H9 (cell line): ENCODE data around the gene TNFAIP3. TPM values are rescaled to one million over a fixed set of nuclear protein-coding genes. Genes with fewer than 3 reads are reported as not detected.

Experiments
- DNase-seq: peaks from one replicate; pipeline ENCODE4 v3.0.0-alpha.2; 2017
- H2AFZ ChIP-seq: one replicate; pipeline ENCODE4 v1.6.1; 2013; ENCODE audit warnings: mild to moderate bottlenecking, low read length, control low read depth, moderate library complexity
- H2AK5ac ChIP-seq: 2 replicates; pipeline ENCODE4 v1.6.1; 2013; ENCODE audit warnings: low read length, control low read depth, mixed read lengths; ENCODE audit not compliant: insufficient read length
- H2BK120ac ChIP-seq: one replicate; pipeline ENCODE4 v1.6.1; 2013; ENCODE audit warnings: low read depth, mild to moderate bottlenecking, low read length, control low read depth, inconsistent platforms; ENCODE audit not compliant: poor library complexity, severe bottlenecking
- H2BK12ac ChIP-seq: 2 replicates; pipeline ENCODE4 v1.6.1; 2013; ENCODE audit warnings: low read length, control low read depth, mixed read lengths, low read depth; ENCODE audit not compliant: insufficient read length
- H2BK15ac ChIP-seq: 2 replicates; pipeline ENCODE4 v1.6.1; 2013; ENCODE audit warnings: low read depth, low read length, control low read depth
- H2BK20ac ChIP-seq: one replicate; pipeline ENCODE4 v1.6.1; 2013; ENCODE audit warnings: low read depth, mild to moderate bottlenecking, low read length, control low read depth, inconsistent platforms; ENCODE audit not compliant: poor library complexity, severe bottlenecking
- H2BK5ac ChIP-seq: 2 replicates; pipeline ENCODE4 v1.6.1; 2013; ENCODE audit warnings: low read length, control low read depth, mixed read lengths; ENCODE audit not compliant: insufficient read length
- H3K14ac ChIP-seq: 2 replicates; pipeline ENCODE4 v1.6.1; 2013; ENCODE audit warnings: low read length, control low read depth; ENCODE audit not compliant: insufficient read depth
- H3K18ac ChIP-seq: 2 replicates; pipeline ENCODE4 v1.6.1; 2013; ENCODE audit warnings: low read depth, mild to moderate bottlenecking, mixed read lengths, low read length, control low read depth; ENCODE audit not compliant: insufficient read length
- H3K23ac ChIP-seq: 2 replicates; pipeline ENCODE4 v1.6.1; 2013; ENCODE audit warnings: low read length, control low read depth, mixed read lengths, low read depth; ENCODE audit not compliant: insufficient read length
- H3K23me2 ChIP-seq: 2 replicates; pipeline ENCODE4 v1.6.1; 2013; ENCODE audit warnings: low read depth, mild to moderate bottlenecking, mixed read lengths, low read length, control low read depth; ENCODE audit not compliant: insufficient read length, poor library complexity, severe bottlenecking
- H3K27ac ChIP-seq: 2 replicates; pipeline ENCODE4 v1.5.1; 2013; ENCODE audit warnings: low read length, control low read depth, mixed read lengths, low read depth; ENCODE audit not compliant: insufficient read length
- H3K27me3 ChIP-seq: 2 replicates; pipeline ENCODE4 v1.6.1; 2013; ENCODE audit warnings: low read length, control low read depth, inconsistent platforms; ENCODE audit not compliant: insufficient read depth
- H3K4ac ChIP-seq: 2 replicates; pipeline ENCODE4 v1.6.1; 2013; ENCODE audit warnings: low read depth, mild to moderate bottlenecking, control low read depth, inconsistent platforms, low read length, moderate library complexity
- H3K4me1 ChIP-seq: 2 replicates; pipeline ENCODE4 v1.6.1; 2013; ENCODE audit warnings: low read length, control low read depth, inconsistent platforms; ENCODE audit not compliant: insufficient read depth
- H3K4me2 ChIP-seq: 2 replicates; pipeline ENCODE4 v1.6.1; 2013; ENCODE audit warnings: low read length, control low read depth, mixed read lengths; ENCODE audit not compliant: insufficient read length, insufficient read depth
- H3K56ac ChIP-seq: 2 replicates; pipeline ENCODE4 v1.6.1; 2013; ENCODE audit warnings: low read depth, mild to moderate bottlenecking, mixed read lengths, low read length, control low read depth; ENCODE audit not compliant: insufficient read length
- H3K79me1 ChIP-seq: 2 replicates; pipeline ENCODE4 v1.6.1; 2013; ENCODE audit warnings: low read depth, mild to moderate bottlenecking, moderate library complexity, low read length, control low read depth, inconsistent platforms; ENCODE audit not compliant: insufficient read depth, poor library complexity, severe bottlenecking
- H3K79me2 ChIP-seq: 2 replicates; pipeline ENCODE4 v1.6.1; 2013; ENCODE audit warnings: low read length, control low read depth, inconsistent platforms; ENCODE audit not compliant: insufficient read depth
- H3K9ac ChIP-seq: 2 replicates; pipeline ENCODE4 v1.6.1; 2013; ENCODE audit warnings: low read length, control low read depth, mixed read lengths; ENCODE audit not compliant: insufficient read length; ENCODE audit errors: extremely low read depth
- H3K9me3 ChIP-seq: one replicate; pipeline ENCODE4 v1.6.1; 2013; ENCODE audit warnings: low read depth, low read length, inconsistent platforms; ENCODE audit not compliant: control insufficient read depth
- H3T11ph ChIP-seq: one replicate; pipeline ENCODE4 v1.6.1; 2013; ENCODE audit warnings: mild to moderate bottlenecking, low read length, control low read depth, inconsistent platforms
- H4K20me1 ChIP-seq: one replicate; pipeline ENCODE4 v1.6.1; 2013; ENCODE audit not compliant: control insufficient read depth, insufficient read length, insufficient read depth
- H4K5ac ChIP-seq: 2 replicates; pipeline ENCODE4 v1.6.1; 2013; ENCODE audit warnings: low read depth, mild to moderate bottlenecking, mixed read lengths, low read length, control low read depth; ENCODE audit not compliant: insufficient read length
- H4K8ac ChIP-seq: replicated peaks from 2 replicates; pipeline ENCODE4 v1.6.1; 2013; ENCODE audit warnings: low read length, control low read depth, mixed read lengths, low read depth; ENCODE audit not compliant: insufficient read length
- H4K91ac ChIP-seq: 2 replicates; pipeline ENCODE4 v1.6.1; 2013; ENCODE audit warnings: low read depth, mild to moderate bottlenecking, moderate library complexity, mixed read lengths, low read length, control low read depth; ENCODE audit not compliant: insufficient read length
- H3K27ac Mint-ChIP-seq, 3 experiments: 2 replicates in 2 of 3; 3 replicates in 1 of 3; pipeline ENCODE4 v1.8.0; 2020 to 2021; ENCODE audit warnings: mixed read lengths in 3 of 3, mild to moderate bottlenecking in 1 of 3, moderate library complexity in 1 of 3
- H3K27me3 Mint-ChIP-seq: 2 replicates; pipeline ENCODE4 v1.8.0; 2021; ENCODE audit warnings: low read depth, mild to moderate bottlenecking, moderate library complexity, mixed read lengths
- H3K36me3 Mint-ChIP-seq, 3 experiments: 2 replicates in 2 of 3; 3 replicates in 1 of 3; pipeline ENCODE4 v1.8.0; 2020 to 2021; ENCODE audit warnings: low read depth in 3 of 3, mixed read lengths in 3 of 3; ENCODE audit not compliant: insufficient read depth in 1 of 3
- H3K4me1 Mint-ChIP-seq, 2 experiments: 2 replicates each; pipeline ENCODE4 v1.8.0; 2020; ENCODE audit warnings: mixed read lengths in 2 of 2
- H3K4me3 Mint-ChIP-seq, 2 experiments: 2 replicates in 1 of 2; 3 replicates in 1 of 2; pipeline ENCODE4 v1.8.0; 2020 to 2021; ENCODE audit warnings: mild to moderate bottlenecking in 2 of 2, mixed read lengths in 2 of 2, moderate library complexity in 1 of 2
- H3K9me3 Mint-ChIP-seq, 2 experiments: 2 replicates in 1 of 2; 3 replicates in 1 of 2; pipeline ENCODE4 v1.8.0; 2020; ENCODE audit warnings: mild to moderate bottlenecking in 2 of 2, mixed read lengths in 2 of 2, moderate library complexity in 1 of 2
- CTCF ChIP-seq: fragments of 200-600 bp; sonication (generic); conservative IDR thresholded peaks from 3 replicates; pipeline ENCODE4 v1.8.0; 2021; ENCODE audit warnings: antibody characterized with exemption, mild to moderate bottlenecking
- WGBS: extraction: QIAGEN DNeasy Blood & Tissue Kit; methylation state at CpG from one replicate; pipeline ENCODE4 v1.1.7; 2013; ENCODE audit warnings: missing lambda C conversion rate, low lambda C conversion rate, mixed read lengths; ENCODE audit not compliant: insufficient read length; ENCODE audit errors: extremely low coverage; 5-methylcytosine and 5-hydroxymethylcytosine counted together
- total RNA-seq: library from RNA; stranded (reverse); gene quantifications from 2 replicates; pipeline ENCODE4 v1.2.1, GENCODE V29; 2021

The TNFAIP3 gene
- total RNA-seq, 1 experiment from 2014 or later: 3.7 TPM

- H4K8ac ChIP-seq: no peak overlapping the region
- no peak overlapping the region for H2AFZ ChIP-seq
- no peak overlapping the region for H3K27ac ChIP-seq
- H3K4ac ChIP-seq: no peak overlapping the region
- H3K27me3 ChIP-seq: no peaks in the 10 kb centered on the region; the same call in 1 of the 2 replicates
- H2AK5ac ChIP-seq: no peak overlapping the region
- no peak overlapping the region for H3K14ac ChIP-seq
- Mint-ChIP-seq H3K27ac (no peak overlapping the region), H3K4me3 (peak overlapping the region in 1 of 2 experiments; percentile 80; a peak in 2 of 5 replicates), H3K9me3 (no peaks in the 10 kb centered on the region; a peak in 1 of 5 replicates), H3K27me3 (peaks cover 23% of the 10 kb centered on the region), H3K36me3 (peaks cover 0 to 3% (median 2%) of the 10 kb centered on the region in 3 experiments; a peak in 1 of 7 replicates), H3K4me1 (peaks cover 49 to 56% of the 10 kb centered on the region in 2 experiments)
- H4K20me1 ChIP-seq: no peaks in the 10 kb centered on the region
- H3T11ph ChIP-seq: no peak overlapping the region
- H3K23me2 ChIP-seq: peaks cover 15% of the 10 kb centered on the region
- no peak overlapping the region for H3K4me2 ChIP-seq
- no peak overlapping the region for H2BK20ac ChIP-seq
- H3K9me3 ChIP-seq: no peaks in the 10 kb centered on the region
- H2BK15ac ChIP-seq: no peak overlapping the region
- H3K18ac ChIP-seq: no peak overlapping the region
- no peak overlapping the region for H2BK120ac ChIP-seq
- H4K5ac ChIP-seq: no peak overlapping the region
- TF ChIP-seq CTCF: peak; percentile 41; the same call in 2 of the 3 replicates
- H3K79me1 ChIP-seq: no peaks in the 10 kb centered on the region
- H2BK5ac ChIP-seq: no peak overlapping the region
- no peak overlapping the region for H3K56ac ChIP-seq
- no peak overlapping the region for H3K9ac ChIP-seq
- H3K79me2 ChIP-seq: peaks cover 2% of the 10 kb centered on the region; the same call in 1 of the 2 replicates
- no CpG with 5 or more reads among the region's 4 CpGs for WGBS
- H2BK12ac ChIP-seq: no peak overlapping the region
- peak; percentile 31 for DNase-seq
- no peak overlapping the region for H4K91ac ChIP-seq
- no peak overlapping the region for H3K23ac ChIP-seq
- peaks cover 7% of the 10 kb centered on the region; the same call in 1 of the 2 replicates for H3K4me1 ChIP-seq
These were observed 2.1 kb upstream of the TNFAIP3 start for GRCh38 chr6:137864812-137865508.
